Occipital lobe (tissue), 1 donor: ENCODE measurements around the gene LRRFIP1. TPM values are rescaled to one million over a fixed set of nuclear protein-coding genes. Genes with fewer than 3 reads are reported as not detected.

Experiments used
- total RNA-seq: library from RNA; depleted of rRNA; stranded (reverse); fragments of >200 nt; gene quantifications from one replicate; pipeline ENCODE4 v1.2.3, GENCODE V29; 2014

The LRRFIP1 gene
- total RNA-seq, 1 donor from 2014 or later = 29.0 TPM

Other genes starting within 250 kb of the LRRFIP1 start
- gene COL6A3, start 213.4 kb upstream of the LRRFIP1 start, total RNA-seq = 23.9 TPM
- 0.94 TPM for gene MLPH, start 140.3 kb upstream of the LRRFIP1 start, total RNA-seq
- not detected for gene PRLH, start 61.0 kb upstream of the LRRFIP1 start, total RNA-seq
- gene RAB17, start 36.9 kb upstream of the LRRFIP1 start, total RNA-seq = 0.16 TPM
- 5.1 TPM for gene RBM44, start 171.2 kb downstream of the LRRFIP1 start, total RNA-seq
- gene RAMP1, start 232.0 kb downstream of the LRRFIP1 start, total RNA-seq = 2.7 TPM